22Rv1 (cell line): Measurements from ENCODE around the gene MTHFD2L.

Source experiments
- CTCF ChIP-seq: fragments of 450-650 bp; IDR thresholded peaks from 2 replicates; pipeline ENCODE4 v1.5.1; 2017; ENCODE audit warnings: mild to moderate bottlenecking
- ZFX ChIP-seq: fragments of 450-650 bp; IDR thresholded peaks from 2 replicates; pipeline ENCODE4 v1.6.1; 2017; ENCODE audit warnings: antibody characterized with exemption, borderline replicate concordance

GRCh38 chr4:74235135-74235534 is 77.2 kb downstream of the MTHFD2L start:
- TF ChIP-seq CTCF (no peak), ZFX (no peak)
